ENCODE data around the gene MED26. TPM values are rescaled to one million over a fixed set of nuclear protein-coding genes. Genes with fewer than 3 reads are reported as not detected.
A peak's percentile ranks its signal among the peaks of the same experiment; 100 is the strongest.

The MED26 gene
- total and polyA plus RNA-seq, 9 of the 15 experiments (the other 6 are each of a cell fraction or from before 2014, with no cell fraction given): 0.71 to 15.1 (median 6.2) TPM

GRCh38 chr19:16572332-16573211, 55.4 kb downstream of the MED26 start, which contains the start of gene SLC35E1 (continued):
- TF ChIP-seq YY1 (IDR thresholded peaks at IDR 0.05; ENCODE audit: borderline replicate concordance in 1 of 3, control insufficient read depth in 1 of 3, extremely low read depth in 1 of 3, insufficient read depth in 3 of 3, insufficient read length in 1 of 3, insufficient replicate concordance in 2 of 3, low read depth in 1 of 3, low read length in 2 of 3) (peak in 2 of 3 experiments; percentile 36 to 69), CEBPB (tag; IDR thresholded peaks at IDR 0.05) (no peak), TEAD4 (IDR thresholded peaks at IDR 0.05; ENCODE audit: low read length) (no peak), TEAD4 (CRISPR knock-in tag; IDR thresholded peaks at IDR 0.05; ENCODE audit: borderline replicate concordance) (no peak), YBX1 (IDR thresholded peaks at IDR 0.05) (no peak), RAD51 (IDR thresholded peaks at IDR 0.05; ENCODE audit: borderline replicate concordance, low read depth) (no peak), SMAD4 (CRISPR knock-in tag; conservative IDR thresholded peaks at IDR 0.05) (0 out of 2 replicates have a peak, but pooled peaks have one; percentile 14), NR2C1 (IDR thresholded peaks at IDR 0.05) (peak; percentile 62; the same call in 1 of the 2 replicates), NR2C1 (tag; IDR thresholded peaks at IDR 0.05) (peak; percentile 84), CHD2 (IDR thresholded peaks at IDR 0.05; ENCODE audit: low read depth, low read length) (peak; percentile 10; the same call in 1 of the 2 replicates), BRF2 (IDR thresholded peaks at IDR 0.05; ENCODE audit: borderline replicate concordance, insufficient read depth, insufficient read length) (no peak), ZNF79 (CRISPR knock-in tag; IDR thresholded peaks at IDR 0.05; ENCODE audit: low read depth) (no peak), ZNF184 (CRISPR knock-in tag; IDR thresholded peaks at IDR 0.05) (no peak), ZNF561 (CRISPR knock-in tag; conservative IDR thresholded peaks at IDR 0.05) (no peak), ZNF318 (IDR thresholded peaks at IDR 0.05; ENCODE audit: borderline replicate concordance in 1 of 2, low read depth in 1 of 2) (no peak), KDM4B (IDR thresholded peaks at IDR 0.05; ENCODE audit: borderline replicate concordance in 2 of 2, low read depth in 1 of 2) (peak in 1 of 2 experiments; percentile 83; a peak in 2 of 4 replicates)
- TF ChIP-seq, protein P1, sequence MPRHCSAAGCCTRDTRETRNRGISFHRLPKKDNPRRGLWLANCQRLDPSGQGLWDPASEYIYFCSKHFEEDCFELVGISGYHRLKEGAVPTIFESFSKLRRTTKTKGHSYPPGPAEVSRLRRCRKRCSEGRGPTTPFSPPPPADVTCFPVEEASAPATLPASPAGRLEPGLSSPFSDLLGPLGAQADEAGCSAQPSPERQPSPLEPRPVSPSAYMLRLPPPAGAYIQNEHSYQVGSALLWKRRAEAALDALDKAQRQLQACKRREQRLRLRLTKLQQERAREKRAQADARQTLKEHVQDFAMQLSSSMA (CRISPR knock-in tag; IDR thresholded peaks at IDR 0.05): no peak

Measured in K562 (cell line).